ENCODE measurements around the gene INTS2.
"Not testable (repeated sequence)": the region's sequence is repeated elsewhere in the genome, so short reads cannot be mapped to it uniquely, and the experiment has no call there.

INTS2 gene

DNA sequence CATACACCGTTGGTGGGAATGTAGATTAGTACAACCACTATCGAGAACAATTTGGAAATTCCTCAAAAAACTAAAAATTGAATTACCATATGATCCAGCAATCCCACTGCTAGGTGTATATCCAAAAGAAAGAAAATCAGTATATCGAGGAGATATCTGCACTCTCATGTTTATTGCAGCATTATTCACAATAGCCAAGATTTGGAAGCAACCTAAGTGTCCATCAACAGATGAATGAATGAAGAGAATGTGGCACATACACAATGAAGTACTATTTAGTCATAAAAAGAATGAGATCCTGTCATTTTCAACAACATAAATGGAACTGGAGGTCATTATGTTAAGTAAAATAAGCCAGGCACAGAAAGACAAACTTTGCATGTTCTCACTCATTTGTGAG lies 108.5 kb downstream of the INTS2 start:
- not testable (repeated sequence) for DNase-seq

GRCh38 chr17:61818225-61818624 lies 109.6 kb downstream of the INTS2 start:
- no peak for DNase-seq

DNA sequence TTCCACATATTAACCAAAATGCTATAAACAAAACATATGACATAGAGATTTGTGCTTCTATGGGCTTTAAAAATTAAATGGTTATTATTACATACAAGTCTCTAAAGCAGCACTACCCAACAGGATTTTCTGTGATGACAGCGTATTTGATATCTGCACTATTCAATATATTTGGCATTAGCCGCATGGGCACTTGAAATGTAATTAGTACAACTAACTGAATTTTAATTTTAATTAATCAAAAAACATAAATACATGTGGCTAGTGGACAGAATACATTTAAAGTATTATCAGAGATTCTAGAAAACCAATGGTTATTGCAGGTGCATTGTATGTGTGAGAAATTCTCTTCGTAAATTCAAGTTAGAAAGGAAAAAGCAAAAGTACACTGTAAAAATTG lies 110.3 kb downstream of the INTS2 start:
- no peak for DNase-seq

DNA sequence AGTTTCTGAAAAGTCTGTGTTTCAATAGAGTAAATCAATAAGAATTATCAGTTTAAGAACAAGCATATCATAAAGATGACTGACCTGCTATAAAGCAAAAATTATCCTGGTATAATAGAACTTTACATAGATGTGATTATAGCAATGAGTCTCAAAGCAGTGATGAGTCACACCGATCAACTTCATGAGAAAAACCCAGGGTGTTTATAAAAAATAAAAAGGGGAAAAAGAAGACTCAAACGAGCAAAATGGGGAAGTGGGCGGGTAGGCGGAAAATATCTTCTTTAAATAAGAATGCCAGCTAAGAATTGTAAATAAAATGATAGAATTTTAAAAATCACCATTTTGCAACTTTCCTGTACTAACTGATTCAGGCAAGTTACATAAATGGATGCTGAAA lies 111.2 kb downstream of the INTS2 start:
- DNase-seq = no peak

- no peak for DNase-seq
Observed at GRCh38 chr17:61815863-61816503, 111.8 kb downstream of the INTS2 start.

All from fibroblast of upper back skin (primary cell).